ENCODE data around the gene METAP1. TPM values are rescaled to one million over a fixed set of nuclear protein-coding genes. Genes with fewer than 3 reads are reported as not detected.
"Not testable (repeated sequence)": the region's sequence is repeated elsewhere in the genome, so short reads cannot be mapped to it uniquely, and the experiment has no call there.

METAP1 gene
- total RNA-seq, 1 donor from 2014 or later: 32.4 TPM

DNA sequence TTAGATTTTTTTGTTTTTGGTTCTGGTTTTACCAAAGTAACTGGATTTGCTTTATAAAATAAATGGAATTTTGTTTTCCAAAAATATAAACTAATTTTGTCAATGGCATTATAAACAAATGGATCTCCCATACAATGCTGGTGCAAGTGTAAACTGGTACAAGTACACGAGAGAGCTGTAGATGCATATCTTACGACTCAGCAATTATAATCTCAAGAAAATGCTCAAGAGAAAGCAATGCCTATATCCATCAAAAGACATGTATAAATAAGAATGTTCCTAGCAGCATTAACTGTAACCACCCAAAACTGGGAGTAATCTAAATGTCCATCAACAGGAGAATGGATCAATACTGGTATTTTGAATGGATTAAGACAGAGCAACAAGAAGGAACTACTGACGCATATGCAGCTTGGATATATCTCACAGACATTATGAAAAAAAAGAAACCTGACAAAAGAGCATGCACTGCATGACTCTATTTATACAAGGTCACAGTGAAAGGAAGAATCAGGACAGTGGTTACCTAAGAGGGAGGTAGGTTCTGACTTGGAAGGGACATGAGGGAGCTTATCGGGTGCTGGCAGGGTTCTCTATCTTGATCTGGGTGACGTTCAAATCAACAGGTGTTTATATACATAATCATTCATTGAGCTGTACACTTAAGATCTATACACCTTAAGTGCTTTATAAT is 83.6 kb downstream of the METAP1 start:
- no peaks in the 10 kb centered on the region for H3K9me3 ChIP-seq
- H3K4me1 ChIP-seq: peaks cover 5% of the 10 kb centered on the region
- peaks cover 5 to 78% of the 10 kb centered on the region in 2 donors for H3K36me3 ChIP-seq
- H3K4me3 ChIP-seq: no peak overlapping the region
- H3K27me3 ChIP-seq: no peaks in the 10 kb centered on the region
- no peak for TF ChIP-seq POLR2AphosphoS5 (IDR thresholded peaks at IDR 0.05; ENCODE audit: insufficient read depth in 1 of 2, low read depth in 1 of 2)
- no peak for TF ChIP-seq POLR2A (IDR thresholded peaks at IDR 0.05)
- TF ChIP-seq CTCF (IDR thresholded peaks at IDR 0.05): no peak
- intact Hi-C loops (cut with DNase I): no loop called here
- no peak overlapping the region for H3K27ac ChIP-seq
- DNase-seq (ENCODE audit: extremely low spot score in 2 of 2): no peak

- Histone ChIP-seq H3K9me3 (no peaks in the 10 kb centered on the region), H3K36me3 (peaks cover 5 to 76% of the 10 kb centered on the region in 2 donors), H3K27ac (no peak overlapping the region), H3K27me3 (no peaks in the 10 kb centered on the region), H3K4me1 (peaks cover 5% of the 10 kb centered on the region), H3K4me3 (no peak overlapping the region)
- DNase-seq (ENCODE audit: extremely low spot score in 2 of 2): no peak
- intact Hi-C loops (cut with DNase I): no loop called here
- TF ChIP-seq CTCF (IDR thresholded peaks at IDR 0.05) (no peak), POLR2AphosphoS5 (IDR thresholded peaks at IDR 0.05; ENCODE audit: insufficient read depth in 1 of 2, low read depth in 1 of 2) (no peak), POLR2A (IDR thresholded peaks at IDR 0.05) (no peak)
Observed at GRCh38 chr4:99079625-99080295, 84.2 kb downstream of the METAP1 start.

DNA sequence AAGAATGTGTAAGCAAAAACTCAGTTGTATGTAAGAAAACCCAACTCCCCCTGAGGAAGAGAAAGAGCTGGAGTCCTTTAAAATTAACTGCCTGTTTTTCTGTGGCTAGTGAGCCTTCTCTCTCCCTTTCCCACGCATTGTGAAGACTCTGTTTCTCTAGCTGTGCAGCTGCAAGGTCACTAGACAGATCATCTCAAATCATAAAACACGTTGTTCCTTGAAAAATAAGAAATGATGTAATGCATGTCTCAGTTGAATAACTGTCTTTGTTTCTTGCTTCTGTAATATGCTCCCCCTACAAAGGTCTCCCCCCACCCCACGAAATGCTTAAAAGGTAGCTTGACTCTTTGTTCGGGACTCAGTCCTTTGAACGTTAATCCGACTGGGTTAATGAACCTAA is 85.3 kb downstream of the METAP1 start:
- H3K9me3 ChIP-seq; DNase-seq (ENCODE audit: extremely low spot score in 2 of 2); intact Hi-C loops (cut with DNase I); H3K27me3 ChIP-seq; H3K27ac ChIP-seq; H3K4me3 ChIP-seq: not testable (repeated sequence)
- peaks cover 5 to 66% of the 10 kb centered on the region in 2 donors for H3K36me3 ChIP-seq
- H3K4me1 ChIP-seq: peaks cover 16% of the 10 kb centered on the region

DNA sequence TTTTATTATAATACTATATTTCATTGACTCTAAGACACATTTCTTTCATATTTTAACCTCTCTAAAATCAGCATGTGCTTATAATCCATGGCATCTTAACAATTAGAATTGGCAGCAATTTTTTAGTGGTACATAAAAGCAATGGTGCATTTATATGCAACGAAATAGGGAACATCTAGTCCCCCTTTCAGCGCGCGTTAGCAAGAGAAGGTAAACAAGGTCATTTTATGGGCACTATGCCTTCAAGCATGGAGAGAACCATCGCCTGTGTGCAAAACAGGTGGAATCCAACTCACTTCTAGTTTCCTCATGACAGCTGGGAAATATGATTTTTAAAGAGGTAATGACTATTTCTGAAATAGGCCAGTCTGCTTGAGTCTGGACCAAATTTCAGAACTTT is 86.7 kb downstream of the METAP1 start:
- peaks cover 25% of the 10 kb centered on the region for H3K4me1 ChIP-seq
- no peaks in the 10 kb centered on the region for H3K27me3 ChIP-seq
- no peaks in the 10 kb centered on the region for H3K9me3 ChIP-seq
- H3K36me3 ChIP-seq: peaks cover 5 to 58% of the 10 kb centered on the region in 2 donors
- no peak overlapping the region for H3K4me3 ChIP-seq
- intact Hi-C loops (cut with DNase I): no loop called here
- TF ChIP-seq POLR2AphosphoS5 (IDR thresholded peaks at IDR 0.05; ENCODE audit: insufficient read depth in 1 of 2, low read depth in 1 of 2) (no peak), POLR2A (IDR thresholded peaks at IDR 0.05) (no peak), CTCF (IDR thresholded peaks at IDR 0.05) (no peak)
- DNase-seq (ENCODE audit: extremely low spot score in 2 of 2): no peak
- no peak overlapping the region for H3K27ac ChIP-seq

DNA sequence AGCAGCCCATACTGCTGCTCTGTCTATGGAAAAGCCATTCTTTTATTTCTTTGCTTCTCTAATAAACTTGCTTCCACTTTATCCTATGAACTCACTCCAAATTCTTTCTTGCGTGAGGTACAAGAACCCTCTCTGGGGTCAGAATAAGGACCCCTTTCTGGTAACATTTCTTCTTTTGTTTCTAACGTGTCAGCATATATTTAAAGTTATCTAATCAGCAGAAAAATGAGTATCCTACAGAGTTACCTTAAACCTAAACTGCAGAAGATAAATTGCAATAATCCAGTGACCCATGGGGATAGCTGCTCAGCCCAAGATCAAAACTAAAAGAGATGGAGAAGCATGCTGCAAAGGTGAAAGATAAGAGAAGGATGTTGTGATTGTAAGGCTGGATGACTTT is 89.1 kb downstream of the METAP1 start:
- H3K27ac ChIP-seq: no peak overlapping the region
- peaks cover 32% of the 10 kb centered on the region for H3K4me1 ChIP-seq
- H3K27me3 ChIP-seq: no peaks in the 10 kb centered on the region
- TF ChIP-seq POLR2AphosphoS5 (IDR thresholded peaks at IDR 0.05; ENCODE audit: insufficient read depth in 1 of 2, low read depth in 1 of 2): no peak
- TF ChIP-seq CTCF (IDR thresholded peaks at IDR 0.05): no peak
- no peak for TF ChIP-seq POLR2A (IDR thresholded peaks at IDR 0.05)
- H3K36me3 ChIP-seq: peaks cover 5 to 46% of the 10 kb centered on the region in 2 donors
- no peaks in the 10 kb centered on the region for H3K9me3 ChIP-seq
- DNase-seq (ENCODE audit: extremely low spot score in 2 of 2): no peak
- H3K4me3 ChIP-seq: no peak overlapping the region
- intact Hi-C loops (cut with DNase I): no loop called here

All from vagina (tissue), 2 donors.